Tibial artery (tissue), 4 donors: ENCODE data around the gene UNC13C.

Experiments
- DNase-seq, 2 donors: peaks; one replicate each; pipeline ENCODE4 v3.0.0-alpha.2; 2019
- H3K27ac ChIP-seq, 2 donors: fragments of 200-600 bp; sonication (generic) in 1 of 2; 1 replicate in 1 of 2; 2 replicates in 1 of 2; pipeline ENCODE4 v1.5.1; 2018 to 2019; ENCODE audit warnings: mild to moderate bottlenecking in 1 of 2
- H3K27me3 ChIP-seq, 2 donors: fragments of 200-600 bp; sonication (generic) in 1 of 2; one replicate each; pipeline versions ENCODE4 v1.5.1 to v1.6.0; 2016 to 2019
- H3K36me3 ChIP-seq, 3 donors: fragments of 200-600 bp; sonication (generic) in 2 of 3; one replicate each; pipeline ENCODE4 v1.5.1; 2016 to 2019; ENCODE audit warnings: mild to moderate bottlenecking in 2 of 3
- H3K4me1 ChIP-seq, 4 donors: fragments of 200-600 bp; sonication (generic) in 2 of 4; 1 replicate in 3 of 4; 2 replicates in 1 of 4; pipeline ENCODE4 v1.5.1; 2016 to 2019
- H3K4me3 ChIP-seq, 2 donors: fragments of 200-600 bp; sonication (generic) in 1 of 2; 1 replicate in 1 of 2; 2 replicates in 1 of 2; pipeline ENCODE4 v1.5.1; 2018 to 2019; ENCODE audit warnings: mild to moderate bottlenecking in 2 of 2
- H3K9me3 ChIP-seq, 3 donors: fragments of 200-600 bp; sonication (generic) in 1 of 3; one replicate each; pipeline ENCODE4 v1.5.1; 2016 to 2019
- CTCF ChIP-seq, 2 experiments: fragments of 200-600 bp in 1 of 2; fragments of 450-650 bp in 1 of 2; IDR thresholded peaks; one replicate each; pipeline ENCODE4 v1.5.1; 2017 to 2019; ENCODE audit warnings: antibody characterized with exemption in 2 of 2, mild to moderate bottlenecking in 1 of 2, moderate library complexity in 1 of 2
- intact Hi-C: fragments of 100-400 bp; cut with DNase I; formaldehyde crosslinking; loops from one replicate; pipeline ENCODE4 v1.15.0; 2023; ENCODE audit warnings: low total_unique reads

Gene UNC13C

GRCh38 chr15:54500330-54500729, 522.1 kb downstream of the UNC13C start:
- H3K4me3 ChIP-seq: no peak overlapping the region
- H3K27ac ChIP-seq: no peak overlapping the region
- no peak for TF ChIP-seq CTCF (IDR thresholded peaks at IDR 0.05)
- H3K4me1 ChIP-seq: peaks cover 0 to 5% (median 0%) of the 10 kb centered on the region in 4 donors
- intact Hi-C loops: no loop called here
- H3K9me3 ChIP-seq: no peaks in the 10 kb centered on the region
- H3K27me3 ChIP-seq: no peaks in the 10 kb centered on the region
- no peaks in the 10 kb centered on the region for H3K36me3 ChIP-seq
- no peak for DNase-seq

GRCh38 chr15:54502416-54503075, 524.3 kb downstream of the UNC13C start:
- Histone ChIP-seq H3K9me3 (no peaks in the 10 kb centered on the region), H3K27me3 (no peaks in the 10 kb centered on the region), H3K36me3 (no peaks in the 10 kb centered on the region), H3K4me1 (peaks cover 0 to 11% (median 0%) of the 10 kb centered on the region in 4 donors), H3K27ac (no peak overlapping the region), H3K4me3 (no peak overlapping the region)
- intact Hi-C loops: no loop called here
- no peak for TF ChIP-seq CTCF (IDR thresholded peaks at IDR 0.05)
- DNase-seq: no peak

- Histone ChIP-seq H3K36me3 (no peaks in the 10 kb centered on the region), H3K4me1 (peaks cover 0 to 11% (median 0%) of the 10 kb centered on the region in 4 donors), H3K4me3 (no peak overlapping the region), H3K9me3 (no peaks in the 10 kb centered on the region), H3K27me3 (no peaks in the 10 kb centered on the region), H3K27ac (no peak overlapping the region)
- intact Hi-C loops: no loop called here
- no peak for TF ChIP-seq CTCF (IDR thresholded peaks at IDR 0.05)
- no peak for DNase-seq
Observed at GRCh38 chr15:54504695-54505094, 526.5 kb downstream of the UNC13C start.

GRCh38 chr15:54506977-54507524, 528.8 kb downstream of the UNC13C start:
- no peaks in the 10 kb centered on the region for H3K36me3 ChIP-seq
- H3K27ac ChIP-seq: no peak overlapping the region
- TF ChIP-seq CTCF (IDR thresholded peaks at IDR 0.05): no peak
- intact Hi-C loops: no loop called here
- peaks cover 0 to 19% (median 0%) of the 10 kb centered on the region in 4 donors for H3K4me1 ChIP-seq
- H3K4me3 ChIP-seq: no peak overlapping the region
- no peaks in the 10 kb centered on the region for H3K9me3 ChIP-seq
- H3K27me3 ChIP-seq: no peaks in the 10 kb centered on the region
- no peak for DNase-seq

DNA sequence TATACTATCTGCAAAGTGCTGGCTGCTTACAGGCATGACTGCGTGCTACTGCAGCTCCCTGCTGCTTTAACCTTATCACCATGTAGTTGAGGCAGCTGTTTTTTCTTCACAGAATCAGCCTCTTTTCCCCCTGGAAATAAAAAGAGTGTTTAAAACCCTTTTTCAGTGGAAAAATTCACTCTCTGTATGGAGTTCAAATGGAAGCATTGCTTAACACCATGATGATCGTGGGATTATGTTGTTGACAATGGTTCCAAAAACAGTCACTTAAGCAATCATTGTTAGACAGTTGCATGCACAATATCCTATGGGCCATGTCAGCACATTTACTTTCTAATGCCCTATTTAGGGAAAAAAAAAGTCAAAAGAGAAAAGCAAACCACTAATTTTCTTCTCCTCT, 536.4 kb downstream of the UNC13C start:
- DNase-seq: no peak
- intact Hi-C loops: no loop called here
- H3K27ac ChIP-seq: no peak overlapping the region

More for the DNA sequence above, 536.4 kb downstream of the UNC13C start:
- Histone ChIP-seq H3K9me3 (no peaks in the 10 kb centered on the region), H3K4me1 (peaks cover 0 to 30% (median 7%) of the 10 kb centered on the region in 4 donors), H3K27me3 (no peaks in the 10 kb centered on the region), H3K36me3 (no peaks in the 10 kb centered on the region), H3K4me3 (no peak overlapping the region)
- no peak for TF ChIP-seq CTCF (IDR thresholded peaks at IDR 0.05)
